Measurements from ENCODE around the gene OR10J1.

OR10J1 gene

GRCh38 chr1:159439422-159439821 lies at the start of gene OR10J1:
OR10J1 (plus strand) TSS chr1:159439722; CDS start chr1:159439792, 70 bp downstream.
- no peak for DNase-seq (ENCODE audit: low read depth)
- TF ChIP-seq CTCF (IDR thresholded peaks at IDR 0.05; ENCODE audit: insufficient read depth, low read depth, low read length, missing control alignments): no peak
- no peak within 1 kb of the TSS for H3K4me3 ChIP-seq (ENCODE audit: low read length)

DNA sequence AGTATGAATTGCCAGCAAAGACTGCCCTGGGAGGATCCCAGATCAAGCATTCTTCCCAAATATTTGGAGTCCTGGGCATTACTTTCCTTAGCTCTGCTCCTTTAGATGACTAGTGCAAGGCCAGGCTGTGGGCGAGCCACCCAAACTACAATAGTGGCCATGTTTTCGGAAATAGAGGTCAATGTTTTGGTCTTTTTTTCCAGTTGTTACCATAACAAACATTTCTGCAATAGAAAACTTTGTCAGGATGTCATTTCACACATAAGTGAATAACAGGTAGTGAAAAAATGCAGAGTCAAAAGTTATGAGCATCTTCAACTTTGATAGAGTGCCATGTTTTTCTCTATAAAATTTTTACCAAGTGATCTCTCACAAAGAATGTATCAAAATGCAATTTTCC lies 32.7 kb upstream of the OR10J1 start:
- H3K4me3 ChIP-seq (ENCODE audit: low read length): no peak overlapping the region
- no peak for DNase-seq (ENCODE audit: low read depth)
- TF ChIP-seq CTCF (IDR thresholded peaks at IDR 0.05; ENCODE audit: insufficient read depth, low read depth, low read length, missing control alignments): no peak

GRCh38 chr1:159408862-159409400 lies 30.6 kb upstream of the OR10J1 start:
- TF ChIP-seq CTCF (IDR thresholded peaks at IDR 0.05; ENCODE audit: insufficient read depth, low read depth, low read length, missing control alignments): no peak
- H3K4me3 ChIP-seq (ENCODE audit: low read length): no peak overlapping the region
- DNase-seq (ENCODE audit: low read depth): no peak

DNA sequence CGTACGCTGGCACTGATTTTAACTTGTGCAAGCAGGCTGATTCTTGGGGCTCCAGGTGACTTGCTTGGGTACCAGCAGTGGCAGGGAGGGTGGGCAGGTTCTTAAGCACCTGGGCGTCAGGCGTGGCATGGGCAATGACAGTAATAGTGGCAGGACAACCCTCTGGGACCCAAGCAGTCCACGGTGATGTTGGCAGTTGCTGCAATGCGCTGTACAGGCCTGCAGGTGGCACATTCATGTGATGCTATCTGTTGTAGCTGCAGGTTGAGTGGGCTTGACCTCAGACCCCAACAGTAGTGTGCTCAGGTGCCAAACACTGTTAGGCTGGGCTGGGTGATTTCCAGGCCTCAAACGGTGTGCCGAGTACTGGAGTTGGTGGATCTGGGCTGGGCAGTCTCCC lies 17.7 kb upstream of the OR10J1 start:
- H3K4me3 ChIP-seq (ENCODE audit: low read length): no peak overlapping the region
- TF ChIP-seq CTCF (IDR thresholded peaks at IDR 0.05; ENCODE audit: insufficient read depth, low read depth, low read length, missing control alignments): peak; percentile 31
- no peak for DNase-seq (ENCODE audit: low read depth)

GRCh38 chr1:159428536-159428935 lies 11.0 kb upstream of the OR10J1 start:
- no peak for TF ChIP-seq CTCF (IDR thresholded peaks at IDR 0.05; ENCODE audit: insufficient read depth, low read depth, low read length, missing control alignments)
- H3K4me3 ChIP-seq (ENCODE audit: low read length): no peak overlapping the region
- DNase-seq (ENCODE audit: low read depth): no peak

DNA sequence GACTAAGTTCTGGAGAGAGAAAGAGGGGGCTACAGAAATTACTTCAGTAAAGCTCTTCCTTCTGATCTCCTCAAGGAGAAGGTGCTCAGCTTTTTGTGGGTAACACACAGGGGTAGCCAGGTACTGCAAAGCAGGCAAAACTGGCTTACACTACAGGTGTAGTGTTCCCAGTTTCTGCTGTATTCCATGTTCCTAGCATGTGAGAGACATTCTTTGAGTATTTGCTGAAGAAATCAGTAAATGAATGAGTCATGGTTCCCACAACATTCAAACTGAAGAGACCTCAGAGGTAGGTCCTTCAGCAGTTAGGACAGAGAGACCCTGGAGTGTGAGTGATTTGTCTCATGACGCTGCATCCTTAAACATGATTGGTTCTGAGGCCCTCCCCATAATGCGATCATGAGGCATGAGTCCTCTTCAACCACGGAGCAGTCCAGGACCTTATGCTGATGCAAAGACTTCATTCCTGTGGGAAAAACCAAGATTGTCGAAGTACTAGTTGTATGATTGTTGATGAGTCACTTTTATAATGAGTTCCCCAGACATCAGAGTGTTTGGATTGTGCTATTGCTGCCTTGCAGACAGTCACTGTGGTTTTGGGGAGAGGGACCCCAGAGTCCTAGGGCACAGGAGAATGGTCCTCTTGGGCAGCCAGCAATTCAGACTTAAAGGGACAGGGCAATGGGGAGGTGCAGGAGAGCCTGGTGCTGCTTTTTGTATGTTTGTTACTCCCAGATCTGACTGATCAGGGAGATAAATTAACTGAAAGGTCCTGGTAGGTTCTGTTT lies 10.3 kb upstream of the OR10J1 start:
- no peak overlapping the region for H3K4me3 ChIP-seq (ENCODE audit: low read length)
- peak; percentile 21 for DNase-seq (ENCODE audit: low read depth)
- no peak for TF ChIP-seq CTCF (IDR thresholded peaks at IDR 0.05; ENCODE audit: insufficient read depth, low read depth, low read length, missing control alignments)

- no peak for TF ChIP-seq CTCF (IDR thresholded peaks at IDR 0.05; ENCODE audit: insufficient read depth, low read depth, low read length, missing control alignments)
- no peak overlapping the region for H3K4me3 ChIP-seq (ENCODE audit: low read length)
- DNase-seq (ENCODE audit: low read depth): no peak
Observed at GRCh38 chr1:159430985-159431384, 8.5 kb upstream of the OR10J1 start.

Data from epithelial cell of esophagus (primary cell).